ENCODE data around the gene CLIC1. TPM values are rescaled to one million over a fixed set of nuclear protein-coding genes. Genes with fewer than 3 reads are reported as not detected.

The CLIC1 gene
- total RNA-seq, 5 donors from 2014 or later (not counting 1 experiment from before 2014, with no cell fraction given) = 89.5 to 146 (median 112) TPM

DNA sequence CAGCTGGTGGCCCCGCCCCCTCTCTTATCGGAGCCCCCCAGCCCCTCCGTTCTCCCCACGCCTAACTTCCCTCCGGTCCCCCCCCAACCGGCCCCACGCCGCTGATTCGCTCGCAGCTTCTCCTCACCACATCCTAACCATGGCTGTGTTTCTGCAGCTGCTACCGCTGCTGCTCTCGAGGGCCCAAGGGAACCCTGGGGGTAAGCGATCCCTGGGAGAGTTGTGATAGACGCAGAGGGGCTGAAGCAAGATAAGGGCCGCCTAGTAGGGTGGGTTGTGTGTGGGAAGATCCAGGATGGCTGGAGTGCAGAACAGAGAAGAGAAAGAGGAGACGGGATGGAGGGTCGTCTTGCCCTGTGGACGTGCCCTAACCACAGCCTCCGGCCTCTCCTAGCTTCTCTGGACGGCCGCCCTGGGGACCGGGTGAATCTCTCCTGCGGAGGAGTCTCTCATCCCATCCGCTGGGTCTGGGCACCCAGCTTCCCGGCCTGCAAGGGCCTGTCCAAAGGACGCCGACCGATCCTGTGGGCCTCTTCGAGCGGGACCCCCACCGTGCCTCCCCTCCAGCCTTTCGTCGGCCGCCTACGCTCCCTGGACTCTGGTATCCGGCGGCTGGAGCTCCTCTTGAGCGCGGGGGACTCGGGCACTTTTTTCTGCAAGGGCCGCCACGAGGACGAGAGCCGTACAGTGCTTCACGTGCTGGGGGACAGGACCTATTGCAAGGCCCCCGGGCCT is 12.9 kb downstream of the CLIC1 start, which contains the start of gene MPIG6B:
Gene MPIG6B (plus strand): TSS at position 129 of the 735 bp plus-strand sequence. CDS start 11 bp downstream, at position 140.
- H3K9me3 ChIP-seq = no peaks in the 10 kb centered on the region
- peaks cover 13 to 27% of the 10 kb centered on the region in 2 experiments for H3K4me1 ChIP-seq (ENCODE audit: control insufficient read depth in 1 of 2, extremely low read depth in 1 of 2, insufficient read depth in 2 of 2, low read length in 2 of 2)
- peak within 1 kb of the TSS in 1 of 2 donors; percentile 33 for H3K4me3 ChIP-seq (ENCODE audit: control insufficient read depth in 1 of 2, extremely low read depth in 1 of 2, low read length in 1 of 2)
- Mint-ChIP-seq H3K36me3 (no peaks in the 10 kb centered on the region), H3K4me1 (peaks cover 24 to 33% (median 32%) of the 10 kb centered on the region in 3 donors), H3K4me3 (no peak within 1 kb of the TSS), H3K9me3 (no peaks in the 10 kb centered on the region), H3K27me3 (no peaks in the 10 kb centered on the region), H3K27ac (peak within 1 kb of the TSS in 1 of 2 donors; percentile 64)
- H3K27ac ChIP-seq (ENCODE audit: low read length) = no peak within 1 kb of the TSS
- no peaks in the 10 kb centered on the region for H3K27me3 ChIP-seq (replicated peaks in 1 of 2; ENCODE audit: control insufficient read depth in 2 of 2, extremely low read depth in 1 of 2, insufficient read depth in 2 of 2, low read length in 1 of 2)
- POLR2A ChIA-PET = interaction anchor here in 1 of 2 donors (0.6 kb wide), 1 partner anchor 126 kb away, joined by 9 read pairs; no protein-coding TSS in a partner anchor
- 76% methylated on average over 32 of the region's 46 CpGs for WGBS (ENCODE audit: insufficient coverage)
- H3K36me3 ChIP-seq (ENCODE audit: control insufficient read depth in 2 of 2, extremely low read depth in 1 of 2, insufficient read depth in 1 of 2, low read length in 1 of 2) = no peaks in the 10 kb centered on the region
- DNase-seq = peak in 1 of 35 experiments; percentile 18
- CTCF ChIA-PET = no interaction called here
- ATAC-seq (replicated peaks in 1 of 4) = peak in 3 of 4 experiments; percentile 38 to 61 (median 43)

- no peaks in the 10 kb centered on the region for H3K27me3 Mint-ChIP-seq
- no peaks in the 10 kb centered on the region for H3K27me3 ChIP-seq (replicated peaks in 1 of 2; ENCODE audit: control insufficient read depth in 2 of 2, extremely low read depth in 1 of 2, insufficient read depth in 2 of 2, low read length in 1 of 2)
- H3K27ac ChIP-seq (ENCODE audit: low read length) = no peak overlapping the region
- no peak overlapping the region for H3K27ac Mint-ChIP-seq
- DNase-seq (no peak), ATAC-seq (replicated peaks in 1 of 4) (no peak)
- no peaks in the 10 kb centered on the region for H3K36me3 Mint-ChIP-seq
- H3K36me3 ChIP-seq (ENCODE audit: control insufficient read depth in 2 of 2, extremely low read depth in 1 of 2, insufficient read depth in 1 of 2, low read length in 1 of 2) = no peaks in the 10 kb centered on the region
- CTCF ChIA-PET = no interaction called here
- peaks cover 16 to 24% (median 24%) of the 10 kb centered on the region in 3 donors for H3K4me1 Mint-ChIP-seq
- no peaks in the 10 kb centered on the region for H3K9me3 Mint-ChIP-seq
- H3K4me3 ChIP-seq (ENCODE audit: control insufficient read depth in 1 of 2, extremely low read depth in 1 of 2, low read length in 1 of 2) = no peak overlapping the region
- peaks cover 8 to 14% of the 10 kb centered on the region in 2 experiments for H3K4me1 ChIP-seq (ENCODE audit: control insufficient read depth in 1 of 2, extremely low read depth in 1 of 2, insufficient read depth in 2 of 2, low read length in 2 of 2)
- H3K4me3 Mint-ChIP-seq = no peak overlapping the region
- H3K9me3 ChIP-seq = no peaks in the 10 kb centered on the region
- POLR2A ChIA-PET = no interaction called here
- 93% methylated on average over 3 of the region's 3 CpGs for WGBS (ENCODE audit: insufficient coverage)
Measured at GRCh38 chr6:31722173-31722572, 14.2 kb downstream of the CLIC1 start.

DNA sequence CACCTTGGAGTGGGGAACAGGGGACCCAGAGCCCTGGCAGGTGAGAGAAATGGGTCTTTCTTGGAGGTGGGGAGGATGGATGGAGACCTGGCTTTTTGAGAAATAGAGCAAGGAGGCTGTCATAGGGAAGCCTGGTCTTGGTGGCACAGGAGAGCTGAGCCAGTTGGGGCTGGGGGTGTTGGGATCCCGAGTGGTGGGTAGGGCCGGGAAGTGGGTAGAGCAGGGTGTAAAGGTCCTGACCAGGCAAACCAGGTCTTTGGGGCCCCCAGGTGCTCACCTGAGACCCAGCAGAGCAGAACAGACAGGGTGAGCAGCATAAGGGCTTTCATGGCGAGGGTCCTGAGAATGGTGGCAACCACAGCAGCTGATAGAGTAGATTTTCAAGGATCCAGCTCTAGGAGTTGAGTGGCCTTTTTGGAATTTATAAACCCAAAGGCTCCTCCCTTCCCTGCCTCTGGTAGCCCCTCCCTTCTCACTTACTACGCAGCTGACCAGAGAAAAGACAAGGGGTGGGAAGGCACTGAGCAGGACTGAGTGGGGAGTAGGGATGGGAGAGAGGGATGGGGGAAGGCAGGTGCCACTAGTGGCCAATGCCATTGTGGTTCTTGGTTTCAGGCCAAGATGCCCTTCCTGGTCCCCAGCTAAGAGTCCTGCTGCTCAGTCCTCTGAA is 14.8 kb downstream of the CLIC1 start, which contains the start of gene LY6G6C:
Gene LY6G6C (minus strand): TSS at position 396 of the 670 bp plus-strand sequence. CDS start 67 bp downstream, at position 329.
- 75% methylated on average over 3 of the region's 4 CpGs for WGBS (ENCODE audit: insufficient coverage)
- H3K4me3 Mint-ChIP-seq = no peak within 1 kb of the TSS
- H3K4me1 ChIP-seq (ENCODE audit: control insufficient read depth in 1 of 2, extremely low read depth in 1 of 2, insufficient read depth in 2 of 2, low read length in 2 of 2) = peaks cover 4 to 12% of the 10 kb centered on the region in 2 experiments
- no peak within 1 kb of the TSS for H3K27ac Mint-ChIP-seq
- H3K27me3 ChIP-seq (replicated peaks in 1 of 2; ENCODE audit: control insufficient read depth in 2 of 2, extremely low read depth in 1 of 2, insufficient read depth in 2 of 2, low read length in 1 of 2) = no peaks in the 10 kb centered on the region
- ChIA-PET CTCF (no interaction called here), POLR2A (interaction anchor here in 1 of 2 donors (0.5 kb wide), 1 partner anchor 21 kb away, joined by 4 read pairs; no protein-coding TSS in a partner anchor)
- peaks cover 16 to 18% (median 17%) of the 10 kb centered on the region in 3 donors for H3K4me1 Mint-ChIP-seq
- no peaks in the 10 kb centered on the region for H3K9me3 ChIP-seq
- no peak within 1 kb of the TSS for H3K4me3 ChIP-seq (ENCODE audit: control insufficient read depth in 1 of 2, extremely low read depth in 1 of 2, low read length in 1 of 2)
- H3K27me3 Mint-ChIP-seq = no peaks in the 10 kb centered on the region
- no peak within 1 kb of the TSS for H3K27ac ChIP-seq (ENCODE audit: low read length)
- no peaks in the 10 kb centered on the region for H3K9me3 Mint-ChIP-seq
- no peaks in the 10 kb centered on the region for H3K36me3 Mint-ChIP-seq
- no peak for DNase-seq
- no peak for ATAC-seq (replicated peaks in 1 of 4)
- no peaks in the 10 kb centered on the region for H3K36me3 ChIP-seq (ENCODE audit: control insufficient read depth in 2 of 2, extremely low read depth in 1 of 2, insufficient read depth in 1 of 2, low read length in 1 of 2)

- no peak for ATAC-seq (replicated peaks in 1 of 4)
- POLR2A ChIA-PET = no interaction called here
Measured at GRCh38 chr6:31720196-31720770, 16.0 kb downstream of the CLIC1 start.

GRCh38 chr6:31719001-31719400 is 17.3 kb downstream of the CLIC1 start:
- no peak for ATAC-seq (replicated peaks in 1 of 4)
- Histone ChIP-seq H3K27ac (ENCODE audit: low read length) (no peak overlapping the region), H3K4me1 (ENCODE audit: control insufficient read depth in 1 of 2, extremely low read depth in 1 of 2, insufficient read depth in 2 of 2, low read length in 2 of 2) (peaks cover 4 to 12% of the 10 kb centered on the region in 2 experiments), H3K36me3 (ENCODE audit: control insufficient read depth in 2 of 2, extremely low read depth in 1 of 2, insufficient read depth in 1 of 2, low read length in 1 of 2) (no peaks in the 10 kb centered on the region), H3K9me3 (no peaks in the 10 kb centered on the region), H3K4me3 (ENCODE audit: control insufficient read depth in 1 of 2, extremely low read depth in 1 of 2, low read length in 1 of 2) (no peak overlapping the region), H3K27me3 (replicated peaks in 1 of 2; ENCODE audit: control insufficient read depth in 2 of 2, extremely low read depth in 1 of 2, insufficient read depth in 2 of 2, low read length in 1 of 2) (peaks cover 0 to 2% of the 10 kb centered on the region in 2 experiments)
- H3K9me3 Mint-ChIP-seq = no peaks in the 10 kb centered on the region
- H3K27ac Mint-ChIP-seq = no peak overlapping the region
- H3K36me3 Mint-ChIP-seq = no peaks in the 10 kb centered on the region
- CTCF ChIA-PET = interaction anchor here (0.5 to 0.6 kb wide), 3 partner anchors 16 to 85 kb away, joined by 3 to 7 read pairs (median 3); no protein-coding TSS in a partner anchor
- H3K4me3 Mint-ChIP-seq = no peak overlapping the region
- no peaks in the 10 kb centered on the region for H3K27me3 Mint-ChIP-seq
- 68% methylated on average over 4 of the region's 6 CpGs for WGBS (ENCODE audit: insufficient coverage)
- DNase-seq = no peak
- POLR2A ChIA-PET = no interaction called here
- peaks cover 6 to 12% (median 8%) of the 10 kb centered on the region in 3 donors for H3K4me1 Mint-ChIP-seq

More at GRCh38 chr6:31720196-31720770, 16.0 kb downstream of the CLIC1 start:
- Mint-ChIP-seq H3K27ac (no peak overlapping the region), H3K4me3 (no peak overlapping the region), H3K9me3 (no peaks in the 10 kb centered on the region), H3K27me3 (no peaks in the 10 kb centered on the region), H3K36me3 (no peaks in the 10 kb centered on the region), H3K4me1 (peaks cover 7 to 8% (median 8%) of the 10 kb centered on the region in 3 donors)
- CTCF ChIA-PET = no interaction called here
- no peak overlapping the region for H3K27ac ChIP-seq (ENCODE audit: low read length)
- peaks cover 0 to under 1% of the 10 kb centered on the region in 2 experiments for H3K27me3 ChIP-seq (replicated peaks in 1 of 2; ENCODE audit: control insufficient read depth in 2 of 2, extremely low read depth in 1 of 2, insufficient read depth in 2 of 2, low read length in 1 of 2)
- 84% methylated on average over 3 of the region's 5 CpGs for WGBS (ENCODE audit: insufficient coverage)
- H3K9me3 ChIP-seq = no peaks in the 10 kb centered on the region
- H3K4me1 ChIP-seq (ENCODE audit: control insufficient read depth in 1 of 2, extremely low read depth in 1 of 2, insufficient read depth in 2 of 2, low read length in 2 of 2) = peaks cover 0 to 8% of the 10 kb centered on the region in 2 experiments
- no peak for DNase-seq
- no peak overlapping the region for H3K4me3 ChIP-seq (ENCODE audit: control insufficient read depth in 1 of 2, extremely low read depth in 1 of 2, low read length in 1 of 2)
- no peaks in the 10 kb centered on the region for H3K36me3 ChIP-seq (ENCODE audit: control insufficient read depth in 2 of 2, extremely low read depth in 1 of 2, insufficient read depth in 1 of 2, low read length in 1 of 2)

DNA sequence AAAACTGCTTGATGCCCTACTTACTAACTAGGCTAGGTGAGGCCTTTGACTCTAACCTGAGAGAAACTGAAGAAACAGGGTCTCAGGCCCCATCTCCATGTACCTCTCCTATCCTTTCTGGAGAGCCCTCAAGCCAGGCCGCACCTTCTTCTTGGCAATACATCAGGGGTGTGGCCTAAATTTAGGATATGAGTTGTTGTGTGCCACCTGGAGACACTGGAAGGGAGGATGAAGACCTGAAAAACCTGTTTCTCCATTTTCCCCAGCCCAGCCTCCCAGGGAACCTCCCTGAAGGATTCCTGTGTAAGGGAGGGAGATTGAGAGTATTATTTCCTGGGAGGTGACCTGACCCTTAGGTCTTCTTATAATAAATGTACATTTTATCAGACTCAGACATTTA is 18.1 kb downstream of the CLIC1 start:
- no peak for ATAC-seq (replicated peaks in 1 of 4)
- H3K27ac Mint-ChIP-seq = no peak overlapping the region
- no peaks in the 10 kb centered on the region for H3K36me3 ChIP-seq (ENCODE audit: control insufficient read depth in 2 of 2, extremely low read depth in 1 of 2, insufficient read depth in 1 of 2, low read length in 1 of 2)
- H3K4me1 ChIP-seq (ENCODE audit: control insufficient read depth in 1 of 2, extremely low read depth in 1 of 2, insufficient read depth in 2 of 2, low read length in 2 of 2) = peaks cover 9 to 10% of the 10 kb centered on the region in 2 experiments
- no CpG with 5 or more reads among the region's 1 CpG for whole genome bisulfite sequencing (ENCODE audit: insufficient coverage)
- H3K27me3 Mint-ChIP-seq = no peaks in the 10 kb centered on the region
- H3K27ac ChIP-seq (ENCODE audit: low read length) = no peak overlapping the region
- H3K36me3 Mint-ChIP-seq = no peaks in the 10 kb centered on the region
- peaks cover 3 to 12% (median 8%) of the 10 kb centered on the region in 3 donors for H3K4me1 Mint-ChIP-seq
- H3K27me3 ChIP-seq (replicated peaks in 1 of 2; ENCODE audit: control insufficient read depth in 2 of 2, extremely low read depth in 1 of 2, insufficient read depth in 2 of 2, low read length in 1 of 2) = peaks cover 0 to 4% of the 10 kb centered on the region in 2 experiments
- H3K4me3 Mint-ChIP-seq = no peak overlapping the region
- H3K9me3 ChIP-seq = no peaks in the 10 kb centered on the region
- DNase-seq = no peak
- ChIA-PET CTCF (no interaction called here), POLR2A (no interaction called here)
- H3K4me3 ChIP-seq (ENCODE audit: control insufficient read depth in 1 of 2, extremely low read depth in 1 of 2, low read length in 1 of 2) = no peak overlapping the region
- H3K9me3 Mint-ChIP-seq = no peaks in the 10 kb centered on the region
